SK-N-DZ (cell line): ENCODE measurements around the gene GPR153.

ENCODE experiments used
- DNase-seq: peaks from one replicate; pipeline ENCODE4 v3.0.0-alpha.2; 2015; ENCODE audit warnings: low spot score

GPR153 gene

DNA sequence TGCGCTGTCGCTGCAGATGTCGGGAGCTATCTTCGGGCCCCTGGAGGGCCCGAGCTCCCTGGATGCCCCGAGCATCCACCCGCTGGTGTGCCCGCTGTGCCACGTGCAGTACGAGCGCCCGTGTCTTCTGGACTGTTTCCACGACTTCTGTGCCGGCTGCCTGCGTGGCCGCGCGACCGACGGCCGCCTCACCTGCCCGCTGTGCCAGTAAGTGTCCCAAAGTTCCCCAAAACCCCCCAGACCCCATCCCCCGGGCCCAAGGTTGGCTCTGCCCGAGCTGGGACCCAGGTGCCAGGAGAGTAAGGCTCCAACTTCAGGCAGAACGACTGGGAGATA is 54.4 kb downstream of the GPR153 start:
- DNase-seq = no peak

DNA sequence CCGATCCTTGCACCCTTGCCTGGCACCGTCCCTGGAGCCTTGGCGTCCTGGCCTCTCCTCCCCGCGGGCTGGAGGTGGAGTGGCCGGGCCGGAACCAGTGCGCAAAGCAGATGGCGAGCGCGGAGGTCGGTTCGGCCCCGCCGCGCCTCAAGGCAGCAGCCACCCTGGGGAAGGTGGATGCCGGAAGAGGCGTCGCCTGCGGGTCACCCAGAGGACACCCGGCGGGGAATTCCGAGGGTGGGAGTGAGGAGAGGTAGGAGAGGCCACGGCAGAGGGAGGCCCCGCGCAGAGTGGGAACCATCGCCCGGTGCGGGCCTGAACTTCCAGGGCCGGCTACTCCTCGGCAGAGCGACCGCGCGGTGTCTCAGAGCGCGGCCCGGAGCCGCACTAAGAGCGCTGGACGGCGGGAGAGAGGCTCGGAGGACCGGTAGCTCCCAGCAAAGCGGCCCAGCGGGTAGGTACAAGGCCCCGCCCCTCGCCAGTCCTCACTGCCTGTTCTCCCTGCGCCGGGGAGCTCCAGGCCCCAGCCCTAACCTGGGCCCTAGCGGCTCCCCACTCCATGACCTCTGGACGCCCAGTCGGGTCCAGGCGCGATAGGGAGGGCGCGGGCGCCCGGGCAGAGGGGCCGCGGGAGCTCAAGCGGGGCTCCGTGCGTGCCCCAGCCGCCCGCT is 54.9 kb downstream of the GPR153 start, which contains the start of gene RNF207:
Gene RNF207, plus strand, starts transcription at position 271 of the 671 bp plus-strand sequence. CDS start 417 bp downstream, outside the sequence.
- DNase-seq = no peak

DNA sequence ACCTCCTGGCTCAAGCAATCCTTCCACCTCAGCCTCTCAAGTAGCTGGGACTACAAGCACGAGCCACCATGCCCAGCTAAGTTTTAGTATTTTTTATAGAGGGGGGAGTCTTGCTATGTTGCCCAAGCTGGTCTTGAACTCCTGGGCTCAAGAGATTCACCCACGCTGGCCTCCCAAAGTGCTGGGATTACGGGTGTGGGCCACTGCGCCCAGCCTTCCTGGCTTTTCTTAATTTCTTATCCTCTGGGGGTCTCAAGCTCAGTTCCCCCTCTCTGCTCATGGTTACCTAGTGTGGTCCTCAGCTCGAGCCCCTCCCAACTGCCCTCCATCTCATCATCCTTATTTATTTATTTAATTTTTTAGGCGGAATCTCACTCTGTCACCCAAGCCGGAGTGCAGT is 58.6 kb downstream of the GPR153 start:
- DNase-seq = no peak

DNA sequence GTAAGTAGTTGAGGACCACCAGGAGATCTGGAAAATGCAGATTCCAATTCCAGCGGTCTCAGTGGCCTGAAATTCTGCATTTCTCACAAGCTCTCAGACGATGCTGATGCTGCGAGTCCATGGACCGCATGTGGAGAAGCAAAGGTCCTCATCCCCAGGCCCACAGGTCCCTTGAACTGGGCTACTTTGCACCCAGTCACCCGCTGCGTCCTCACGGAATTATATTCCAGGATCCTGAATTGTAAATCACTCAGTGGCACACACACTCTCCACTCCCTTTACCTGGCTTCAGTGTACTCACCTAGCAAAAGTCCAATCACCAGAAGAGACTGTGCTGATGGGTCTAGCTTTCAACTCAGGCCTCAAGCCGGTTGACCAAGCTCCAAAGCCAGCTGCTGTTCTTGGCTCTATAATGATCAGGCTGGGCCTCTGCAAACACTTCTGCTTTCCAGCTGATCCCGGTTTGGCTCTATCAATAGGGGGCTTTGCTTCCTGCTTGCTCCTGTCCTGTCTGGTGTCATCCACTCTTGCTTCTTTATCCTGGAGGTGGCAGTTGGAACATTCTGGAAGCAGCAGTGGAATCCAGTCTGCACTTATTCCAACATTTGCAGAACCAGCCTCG is 60.6 kb downstream of the GPR153 start:
- no peak for DNase-seq

DNA sequence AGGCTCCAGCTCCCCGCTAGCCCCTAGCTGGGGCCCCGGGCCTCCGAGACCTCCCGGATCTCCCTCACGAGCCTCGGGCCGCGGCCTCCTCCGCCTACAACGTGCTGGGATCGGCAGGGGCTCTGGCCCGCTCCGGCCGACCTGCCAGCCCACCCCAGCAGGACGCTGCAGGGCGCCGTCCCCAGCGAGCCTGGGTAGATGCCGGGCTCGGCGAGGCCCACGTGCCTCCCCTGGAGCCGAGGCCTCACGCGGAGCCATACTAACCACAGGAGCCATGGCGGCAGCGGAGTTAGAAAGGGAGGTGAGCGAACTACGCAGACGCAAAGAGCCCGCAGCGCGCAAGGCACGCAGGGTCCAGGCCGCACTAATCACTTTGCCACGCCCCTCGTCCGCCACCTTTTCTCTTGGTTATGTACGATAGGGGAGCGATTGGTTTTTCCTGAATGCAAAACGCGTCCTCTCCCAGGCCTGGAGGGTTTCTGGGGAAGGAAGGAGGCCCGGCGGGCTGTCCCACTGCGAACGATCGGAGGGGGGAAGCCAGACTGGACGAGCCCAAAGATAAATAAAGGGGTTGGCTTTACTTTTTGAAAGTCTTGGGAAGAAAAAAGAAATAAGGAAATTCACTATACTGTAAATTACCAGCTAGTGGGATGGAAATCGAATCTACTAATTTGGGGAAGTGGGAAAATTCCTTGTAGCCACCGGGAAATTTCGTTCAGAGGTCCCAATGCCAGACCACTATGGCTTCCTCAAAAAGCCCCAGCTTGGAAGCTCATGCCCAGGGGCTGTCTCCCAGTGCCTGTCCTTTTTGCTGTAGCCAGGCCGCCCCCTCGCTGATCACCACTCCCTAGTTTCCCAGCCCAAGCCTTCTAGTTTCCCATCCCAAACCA is 61.4 kb downstream of the GPR153 start, which contains the start of gene RPL22:
Gene RPL22, minus strand, starts transcription at position 298 of the 890 bp plus-strand sequence. Its CDS starts 22 bp downstream, at position 276.
- peak; percentile 97 for DNase-seq

DNA sequence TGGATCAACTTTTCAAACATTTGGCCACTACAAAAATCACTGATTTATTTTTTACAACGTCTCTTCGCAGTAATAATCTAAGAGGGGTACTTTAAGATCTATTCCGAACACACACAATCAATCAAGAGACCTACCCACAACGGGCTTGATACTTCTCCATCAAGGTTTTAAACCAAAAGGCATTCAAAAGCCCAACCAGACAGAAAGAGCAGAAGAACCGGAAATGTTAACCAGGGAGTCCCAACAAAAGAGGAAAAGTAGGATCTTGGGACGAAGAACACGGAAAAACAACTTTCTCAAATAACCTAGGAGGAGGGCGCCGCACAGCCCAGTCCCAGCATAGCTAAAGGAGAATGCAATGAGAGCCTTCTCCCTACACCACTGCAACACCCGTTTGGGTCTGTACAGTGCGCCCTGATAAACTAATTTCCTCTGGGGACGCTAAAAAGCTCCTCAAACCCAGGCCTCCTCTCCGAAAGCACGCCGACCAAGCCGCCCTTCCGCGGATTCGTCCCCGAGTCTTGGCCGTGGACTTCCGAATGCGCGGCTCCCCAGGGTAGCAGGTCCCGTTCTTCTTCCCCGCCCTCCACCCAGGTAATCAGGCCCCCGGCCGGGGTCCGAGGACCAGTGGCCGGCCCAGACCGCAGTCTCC is 62.1 kb downstream of the GPR153 start:
- no peak for DNase-seq

DNA sequence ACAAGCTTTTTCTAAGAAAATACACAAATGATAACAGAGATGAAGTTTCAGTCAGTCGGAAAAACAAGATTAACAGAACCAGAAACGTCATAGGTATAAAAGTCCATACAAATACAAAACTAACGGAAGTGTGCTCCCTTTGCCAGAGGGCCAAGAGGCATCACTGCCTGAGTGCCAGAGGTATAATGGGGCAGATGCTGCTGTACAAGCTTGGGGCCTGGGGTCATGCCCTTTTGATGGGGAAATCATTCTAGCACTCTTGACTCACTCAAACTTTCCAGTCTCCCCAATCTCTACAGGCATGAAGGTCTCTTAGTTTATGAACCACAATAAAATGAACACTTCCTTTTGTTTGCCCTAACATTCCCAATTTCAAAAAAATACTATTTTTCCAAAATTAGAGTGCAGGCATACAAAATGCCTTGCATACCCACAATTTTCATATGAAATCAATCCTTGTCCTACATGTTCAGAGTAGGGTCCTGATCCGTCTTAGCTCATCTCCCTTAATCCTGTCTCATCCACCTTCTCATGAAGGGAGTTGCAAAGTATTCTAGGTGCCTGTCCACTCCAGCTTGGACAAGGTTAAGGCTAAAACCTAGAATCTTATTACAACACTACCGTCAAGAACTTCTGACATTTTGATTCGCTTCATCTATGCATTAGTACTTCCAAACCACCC is 63.0 kb downstream of the GPR153 start:
- DNase-seq = no peak
